ENCODE results near the gene UBE2R2.

UBE2R2 gene

GRCh38 chr9:33921967-33922895 is 105.3 kb downstream of the UBE2R2 start:
- DNase-seq (ENCODE audit: low read depth) = no peak
- H3K4me3 ChIP-seq (ENCODE audit: low read depth, low read length) = no peak overlapping the region

- no peak overlapping the region for H3K4me3 ChIP-seq (ENCODE audit: low read depth, low read length)
Observed at GRCh38 chr9:33923079-33923478, 106.1 kb downstream of the UBE2R2 start.

GRCh38 chr9:33923998-33924701 is 107.2 kb downstream of the UBE2R2 start:
- H3K4me3 ChIP-seq (ENCODE audit: low read depth, low read length) = no peak overlapping the region
- DNase-seq (ENCODE audit: low read depth) = no peak

More at GRCh38 chr9:33923079-33923478, 106.1 kb downstream of the UBE2R2 start:
- DNase-seq (ENCODE audit: low read depth) = no peak

- DNase-seq (ENCODE audit: low read depth) = no peak
- H3K4me3 ChIP-seq (ENCODE audit: low read depth, low read length) = no peak overlapping the region
Observed at GRCh38 chr9:33924978-33925797, 108.2 kb downstream of the UBE2R2 start.

- DNase-seq (ENCODE audit: low read depth) = no peak
Observed at GRCh38 chr9:33926746-33927485, 110.0 kb downstream of the UBE2R2 start.

GRCh38 chr9:33927694-33928093 is 110.7 kb downstream of the UBE2R2 start:
- no peak overlapping the region for H3K4me3 ChIP-seq (ENCODE audit: low read depth, low read length)
- no peak for DNase-seq (ENCODE audit: low read depth)

More at GRCh38 chr9:33926746-33927485, 110.0 kb downstream of the UBE2R2 start:
- no peak overlapping the region for H3K4me3 ChIP-seq (ENCODE audit: low read depth, low read length)

GRCh38 chr9:33931326-33931725 is 114.4 kb downstream of the UBE2R2 start:
- H3K4me3 ChIP-seq (ENCODE audit: low read depth, low read length) = no peak overlapping the region
- DNase-seq (ENCODE audit: low read depth) = no peak

GRCh38 chr9:33932078-33932807 is 115.3 kb downstream of the UBE2R2 start:
- no peak for DNase-seq (ENCODE audit: low read depth)

GRCh38 chr9:33934188-33934878 is 117.4 kb downstream of the UBE2R2 start:
- DNase-seq (ENCODE audit: low read depth) = no peak
- no peak overlapping the region for H3K4me3 ChIP-seq (ENCODE audit: low read depth, low read length)

More at GRCh38 chr9:33932078-33932807, 115.3 kb downstream of the UBE2R2 start:
- H3K4me3 ChIP-seq (ENCODE audit: low read depth, low read length) = no peak overlapping the region

GRCh38 chr9:33939924-33940874 is 123.2 kb downstream of the UBE2R2 start:
- DNase-seq (ENCODE audit: low read depth) = no peak
- H3K4me3 ChIP-seq (ENCODE audit: low read depth, low read length) = no peak overlapping the region

- peak; percentile 66 for DNase-seq (ENCODE audit: low read depth)
- no peak overlapping the region for H3K4me3 ChIP-seq (ENCODE audit: low read depth, low read length)
Observed at GRCh38 chr9:33942471-33943083, 125.6 kb downstream of the UBE2R2 start.

GRCh38 chr9:33943389-33943788 is 126.4 kb downstream of the UBE2R2 start:
- no peak overlapping the region for H3K4me3 ChIP-seq (ENCODE audit: low read depth, low read length)
- DNase-seq (ENCODE audit: low read depth) = no peak

- DNase-seq (ENCODE audit: low read depth) = peak; percentile 91
- no peak overlapping the region for H3K4me3 ChIP-seq (ENCODE audit: low read depth, low read length)
Observed at GRCh38 chr9:33946779-33947535, 130.0 kb downstream of the UBE2R2 start.

- no peak overlapping the region for H3K4me3 ChIP-seq (ENCODE audit: low read depth, low read length)
- peak; percentile 9 for DNase-seq (ENCODE audit: low read depth)
Observed at GRCh38 chr9:33950371-33950770, 133.4 kb downstream of the UBE2R2 start.

- no peak overlapping the region for H3K4me3 ChIP-seq (ENCODE audit: low read depth, low read length)
- DNase-seq (ENCODE audit: low read depth) = no peak
Observed at GRCh38 chr9:33952066-33952465, 135.1 kb downstream of the UBE2R2 start.

- H3K4me3 ChIP-seq (ENCODE audit: low read depth, low read length) = no peak overlapping the region
- DNase-seq (ENCODE audit: low read depth) = no peak
Observed at GRCh38 chr9:33956544-33956943, 139.6 kb downstream of the UBE2R2 start.
